SU-DHL-6 (cell line): ENCODE results near the gene NTRK1.

Experiments
- H2AFZ ChIP-seq: fragments of 200-600 bp; sonication (generic); 2 replicates; pipeline ENCODE4 v1.6.1; 2014; ENCODE audit warnings: low read depth, mild to moderate bottlenecking, moderate library complexity, mixed read lengths, antibody characterized with exemption, low read length; ENCODE audit not compliant: severe bottlenecking
- H3F3A ChIP-seq: fragments of 200-600 bp; shearing (Covaris generic); 2 replicates; pipeline ENCODE4 v1.6.0; 2016; ENCODE audit warnings: antibody characterized with exemption, mild to moderate bottlenecking; ENCODE audit not compliant: insufficient read depth
- H3K27ac ChIP-seq: fragments of 200-600 bp; sonication (generic); 2 replicates; pipeline ENCODE4 v1.5.1; 2016; ENCODE audit warnings: low read depth, mild to moderate bottlenecking, low read length, moderate library complexity, mixed read lengths
- H3K27me3 ChIP-seq: fragments of 200-600 bp; sonication (generic), shearing (Covaris generic); 2 replicates; pipeline ENCODE4 v1.6.0; 2014; ENCODE audit warnings: mild to moderate bottlenecking, low read length
- H3K36me3 ChIP-seq: fragments of 200-600 bp; sonication (generic); 2 replicates; pipeline ENCODE4 v1.6.1; 2014; ENCODE audit warnings: mild to moderate bottlenecking, low read length, mixed read lengths
- H3K4me2 ChIP-seq: fragments of 300-600, 200-600 bp; shearing (Covaris generic), sonication (generic); 2 replicates; pipeline ENCODE4 v1.6.0; 2014; ENCODE audit warnings: low read length, low read depth, mild to moderate bottlenecking; ENCODE audit not compliant: poor library complexity, severe bottlenecking
- H3K4me3 ChIP-seq: fragments of 200-600 bp; sonication (generic); 2 replicates; pipeline ENCODE4 v1.5.1; 2014; ENCODE audit warnings: antibody characterized with exemption, low read length, mild to moderate bottlenecking, mixed read lengths; ENCODE audit not compliant: insufficient read depth, poor library complexity, severe bottlenecking
- H3K79me2 ChIP-seq: fragments of 200-600 bp; sonication (generic); 2 replicates; pipeline ENCODE4 v1.6.1; 2014; ENCODE audit warnings: mild to moderate bottlenecking, low read length, moderate library complexity; ENCODE audit not compliant: insufficient read depth
- H3K9ac ChIP-seq: fragments of 200-600 bp; sonication (generic); 2 replicates; pipeline ENCODE4 v1.7.0; 2014; ENCODE audit warnings: mild to moderate bottlenecking, low read length
- H3K9me2 ChIP-seq: fragments of 200-600 bp; sonication (generic); replicated peaks from 2 replicates; pipeline ENCODE4 v1.6.1; 2014; ENCODE audit warnings: low read length; ENCODE audit not compliant: insufficient read depth
- H3K9me3 ChIP-seq: fragments of 200-600 bp; sonication (generic); 2 replicates; pipeline ENCODE4 v1.6.1; 2014; ENCODE audit warnings: low read length, mixed read lengths; ENCODE audit not compliant: insufficient read depth
- H4K20me1 ChIP-seq: fragments of 200-600 bp; sonication (generic); 2 replicates; pipeline ENCODE4 v1.6.1; 2014; ENCODE audit warnings: low read depth, mild to moderate bottlenecking, antibody characterized with exemption, low read length, moderate library complexity, mixed read lengths
- EZH2phosphoT487 ChIP-seq: fragments of 200-600 bp; sonication (generic), shearing (Covaris generic); conservative IDR thresholded peaks from 2 replicates; pipeline ENCODE4 v1.6.1; 2018; ENCODE audit warnings: mild to moderate bottlenecking, antibody characterized with exemption, low read length, moderate library complexity, mixed read lengths
- TF ChIP-seq, protein P1 (sequence below): fragments of 200-600 bp; sonication (generic); IDR thresholded peaks from one replicate; pipeline ENCODE4 v1.5.1; 2017; ENCODE audit warnings: antibody characterized with exemption, mild to moderate bottlenecking, low read length, moderate library complexity; ENCODE audit not compliant: insufficient read depth, poor library complexity, severe bottlenecking

The NTRK1 gene

DNA sequence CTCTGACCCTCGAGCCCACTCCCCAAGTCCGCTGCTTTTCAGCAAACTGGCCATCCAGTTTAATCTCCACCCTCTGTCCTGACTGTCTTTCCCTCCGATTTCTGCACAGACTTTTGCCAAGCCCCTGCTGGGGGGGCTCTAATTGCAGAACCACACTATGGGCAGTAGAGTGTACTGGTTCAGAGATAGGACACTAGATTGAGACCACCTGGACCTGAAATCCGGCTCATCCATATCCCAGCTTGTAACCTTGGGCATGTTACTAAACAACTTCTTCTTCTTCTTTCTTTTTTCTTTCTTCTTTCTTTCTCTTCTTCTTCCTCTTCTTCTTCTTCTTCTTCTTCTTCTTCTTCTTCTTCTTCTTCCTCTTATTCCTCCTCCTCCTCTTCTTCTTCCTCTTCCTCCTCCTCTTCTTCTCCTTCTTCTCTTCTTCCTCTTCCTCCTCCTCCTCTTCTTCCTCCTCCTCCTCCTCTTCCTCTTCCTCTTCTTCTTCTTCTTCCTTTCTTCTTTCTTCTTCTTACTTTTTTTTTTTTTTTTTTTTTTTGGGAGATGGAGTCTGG, 67.5 kb downstream of the NTRK1 start:
- Histone ChIP-seq H3K4me3 (no peak overlapping the region), H3F3A (no peaks in the 10 kb centered on the region), H3K9me2 (no peaks in the 10 kb centered on the region), H3K27me3 (no peaks in the 10 kb centered on the region), H3K9ac (no peak overlapping the region), H3K4me2 (no peak overlapping the region), H3K27ac (no peak overlapping the region), H4K20me1 (no peaks in the 10 kb centered on the region), H3K79me2 (no peaks in the 10 kb centered on the region), H3K36me3 (no peaks in the 10 kb centered on the region), H2AFZ (no peak overlapping the region), H3K9me3 (no peaks in the 10 kb centered on the region)
- TF ChIP-seq, protein P1, sequence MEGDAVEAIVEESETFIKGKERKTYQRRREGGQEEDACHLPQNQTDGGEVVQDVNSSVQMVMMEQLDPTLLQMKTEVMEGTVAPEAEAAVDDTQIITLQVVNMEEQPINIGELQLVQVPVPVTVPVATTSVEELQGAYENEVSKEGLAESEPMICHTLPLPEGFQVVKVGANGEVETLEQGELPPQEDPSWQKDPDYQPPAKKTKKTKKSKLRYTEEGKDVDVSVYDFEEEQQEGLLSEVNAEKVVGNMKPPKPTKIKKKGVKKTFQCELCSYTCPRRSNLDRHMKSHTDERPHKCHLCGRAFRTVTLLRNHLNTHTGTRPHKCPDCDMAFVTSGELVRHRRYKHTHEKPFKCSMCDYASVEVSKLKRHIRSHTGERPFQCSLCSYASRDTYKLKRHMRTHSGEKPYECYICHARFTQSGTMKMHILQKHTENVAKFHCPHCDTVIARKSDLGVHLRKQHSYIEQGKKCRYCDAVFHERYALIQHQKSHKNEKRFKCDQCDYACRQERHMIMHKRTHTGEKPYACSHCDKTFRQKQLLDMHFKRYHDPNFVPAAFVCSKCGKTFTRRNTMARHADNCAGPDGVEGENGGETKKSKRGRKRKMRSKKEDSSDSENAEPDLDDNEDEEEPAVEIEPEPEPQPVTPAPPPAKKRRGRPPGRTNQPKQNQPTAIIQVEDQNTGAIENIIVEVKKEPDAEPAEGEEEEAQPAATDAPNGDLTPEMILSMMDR, result no peak
- no peak for TF ChIP-seq EZH2phosphoT487

GRCh38 chr1:156929596-156930238, 69.1 kb downstream of the NTRK1 start:
- Histone ChIP-seq H3K27ac (no peak overlapping the region), H4K20me1 (no peaks in the 10 kb centered on the region), H3K9me2 (no peaks in the 10 kb centered on the region), H3K4me2 (no peak overlapping the region), H3K9ac (no peak overlapping the region), H3K4me3 (no peak overlapping the region), H3K9me3 (no peaks in the 10 kb centered on the region), H3K36me3 (no peaks in the 10 kb centered on the region), H3K79me2 (no peaks in the 10 kb centered on the region), H3K27me3 (no peaks in the 10 kb centered on the region), H2AFZ (no peak overlapping the region), H3F3A (no peaks in the 10 kb centered on the region)
- TF ChIP-seq EZH2phosphoT487, result no peak
- TF ChIP-seq, protein P1, result no peak

- Histone ChIP-seq H3K9me2 (no peaks in the 10 kb centered on the region), H3K27ac (no peak overlapping the region), H2AFZ (no peak overlapping the region), H4K20me1 (no peaks in the 10 kb centered on the region), H3K4me2 (no peak overlapping the region), H3F3A (no peaks in the 10 kb centered on the region), H3K36me3 (no peaks in the 10 kb centered on the region), H3K9me3 (no peaks in the 10 kb centered on the region), H3K4me3 (no peak overlapping the region), H3K27me3 (no peaks in the 10 kb centered on the region), H3K9ac (no peak overlapping the region), H3K79me2 (no peaks in the 10 kb centered on the region)
- no peak for TF ChIP-seq EZH2phosphoT487
- TF ChIP-seq, protein P1, result no peak
Observed at GRCh38 chr1:156930483-156930882, 69.8 kb downstream of the NTRK1 start.
